COLO829 (cell line): ENCODE results near the gene WDR86.

Experiments used
- DNase-seq: peaks from one replicate; pipeline ENCODE4 v3.0.0; 2012; ENCODE audit warnings: low spot score

Gene WDR86

GRCh38 chr7:151347200-151347599 is 62.6 kb downstream of the WDR86 start:
- no peak for DNase-seq

DNA sequence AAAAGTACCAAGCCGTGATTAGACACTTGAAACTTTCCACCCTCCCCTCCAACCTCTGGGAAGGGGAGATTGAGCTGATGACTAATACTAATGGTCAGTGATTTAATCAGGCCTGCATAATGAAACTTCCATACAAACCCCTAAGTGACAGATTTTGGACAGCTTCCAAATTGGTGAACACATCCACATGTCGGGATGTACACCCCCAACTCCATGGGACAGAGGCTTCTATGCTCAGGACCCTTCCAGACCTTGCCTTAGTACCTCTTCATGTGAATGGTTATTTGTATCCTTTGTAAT is 63.4 kb downstream of the WDR86 start:
- DNase-seq, result no peak

GRCh38 chr7:151345576-151346469 is 64.0 kb downstream of the WDR86 start:
- DNase-seq, result no peak

DNA sequence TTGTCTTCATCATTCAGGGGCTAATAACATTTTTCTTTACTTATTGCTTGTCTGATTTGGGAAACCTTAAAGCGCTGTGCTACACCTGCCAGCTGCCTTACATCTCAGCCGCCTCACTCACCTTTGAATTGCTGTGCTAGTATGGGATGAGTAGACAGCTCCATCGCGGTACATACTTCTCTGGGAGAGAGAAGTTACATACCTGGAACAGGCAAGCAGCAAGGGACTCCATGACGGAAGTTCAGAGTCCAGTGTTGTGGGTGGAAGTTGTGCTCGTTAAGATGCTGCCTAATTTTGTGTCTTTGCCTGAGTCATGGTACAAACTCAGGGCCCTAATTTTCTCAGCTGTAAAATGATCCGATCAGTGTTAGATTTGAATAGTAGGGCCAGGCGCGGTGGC is 66.3 kb downstream of the WDR86 start:
- no peak for DNase-seq

DNA sequence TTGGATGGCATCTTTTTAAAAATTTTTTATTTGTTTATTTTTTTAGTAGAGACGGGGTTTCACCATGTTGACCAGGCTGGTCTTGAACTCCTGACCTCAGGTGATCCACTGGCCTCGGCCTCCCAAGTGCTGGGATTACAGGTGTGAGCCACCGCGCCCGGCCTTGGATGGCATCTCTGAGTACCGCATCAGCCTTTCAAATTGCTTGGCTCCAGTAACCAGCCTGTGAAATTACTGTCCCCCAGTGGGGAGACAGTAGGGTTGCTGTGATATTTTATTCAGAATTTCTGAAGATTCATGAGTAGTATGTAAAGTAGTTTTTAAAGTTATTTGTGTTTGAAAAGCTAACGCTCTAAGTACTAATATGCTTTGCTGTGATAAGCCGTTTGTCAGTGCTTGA is 67.0 kb downstream of the WDR86 start:
- no peak for DNase-seq

DNA sequence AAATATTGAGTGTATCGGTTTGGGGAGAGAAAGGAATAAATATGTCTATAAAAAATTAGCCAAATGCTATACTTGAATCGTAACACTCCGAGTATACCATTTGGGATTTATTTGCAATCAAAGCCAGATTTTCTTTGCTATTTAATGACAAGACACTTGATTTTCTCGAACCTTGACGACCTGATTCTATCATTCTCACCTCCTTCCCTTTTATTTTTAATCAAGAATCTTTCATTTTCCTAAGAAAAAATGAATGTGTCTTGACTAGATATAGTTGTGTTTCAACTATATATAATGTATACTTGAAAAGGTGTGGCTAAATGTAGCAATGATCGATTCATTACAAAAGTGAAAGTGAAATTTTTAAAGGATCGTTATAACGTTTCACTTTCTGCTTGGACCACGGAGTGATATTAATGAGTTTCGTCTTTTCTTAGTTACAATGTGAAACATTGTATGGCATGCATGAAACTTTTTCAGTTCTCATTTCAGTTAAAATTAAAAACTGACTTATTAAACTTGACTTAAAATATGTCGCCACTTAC is 67.7 kb downstream of the WDR86 start:
- no peak for DNase-seq

DNA sequence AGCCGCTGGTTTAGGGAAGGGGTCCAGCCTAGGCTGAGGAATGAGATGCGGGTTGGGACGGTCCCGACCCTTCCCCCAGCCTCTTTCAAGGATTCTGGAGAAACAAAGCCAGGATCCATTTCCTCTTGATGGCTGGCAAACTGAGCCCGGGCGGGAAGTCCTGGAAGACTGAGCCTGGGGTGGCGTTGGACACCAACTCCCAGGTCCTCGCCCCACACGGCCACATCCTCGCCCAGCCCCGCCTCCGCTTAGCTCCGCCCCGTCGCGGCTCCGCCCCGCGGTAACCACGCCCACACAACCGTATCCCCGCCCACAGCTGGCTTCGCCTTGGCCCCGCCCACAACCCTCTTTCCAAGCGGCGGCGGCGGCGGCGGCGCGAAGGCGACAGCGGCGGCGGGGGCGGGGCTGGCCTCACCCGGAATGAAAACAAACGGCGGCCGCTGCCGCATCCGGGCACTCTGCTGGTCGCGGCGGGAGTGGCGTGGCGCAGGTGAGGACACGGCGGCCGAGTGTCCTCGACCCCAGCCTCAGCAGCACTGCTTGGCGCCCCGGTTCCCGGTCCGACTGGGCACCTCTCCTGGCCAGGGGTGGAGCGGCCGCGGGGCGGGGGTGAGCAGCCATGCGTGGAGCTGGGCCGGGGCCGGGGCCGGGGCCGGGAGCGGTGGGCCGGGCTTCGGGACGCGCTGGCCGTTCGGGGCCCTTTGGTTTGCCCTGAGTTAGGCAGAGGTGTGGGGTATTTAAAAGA is 68.3 kb downstream of the WDR86 start, which contains the start of gene NUB1:
Gene NUB1 (plus strand): TSS at position 456 of the 745 bp plus-strand sequence. CDS start 3,538 bp downstream, outside the sequence.
- peak; percentile 71 for DNase-seq

GRCh38 chr7:151340794-151341356 is 69.0 kb downstream of the WDR86 start:
- DNase-seq, result no peak

GRCh38 chr7:151339651-151340382 is 70.0 kb downstream of the WDR86 start:
- no peak for DNase-seq

- no peak for DNase-seq
Measured at GRCh38 chr7:151338809-151339208, 71.0 kb downstream of the WDR86 start.

- DNase-seq, result no peak
Measured at GRCh38 chr7:151337346-151337745, 72.5 kb downstream of the WDR86 start.

DNA sequence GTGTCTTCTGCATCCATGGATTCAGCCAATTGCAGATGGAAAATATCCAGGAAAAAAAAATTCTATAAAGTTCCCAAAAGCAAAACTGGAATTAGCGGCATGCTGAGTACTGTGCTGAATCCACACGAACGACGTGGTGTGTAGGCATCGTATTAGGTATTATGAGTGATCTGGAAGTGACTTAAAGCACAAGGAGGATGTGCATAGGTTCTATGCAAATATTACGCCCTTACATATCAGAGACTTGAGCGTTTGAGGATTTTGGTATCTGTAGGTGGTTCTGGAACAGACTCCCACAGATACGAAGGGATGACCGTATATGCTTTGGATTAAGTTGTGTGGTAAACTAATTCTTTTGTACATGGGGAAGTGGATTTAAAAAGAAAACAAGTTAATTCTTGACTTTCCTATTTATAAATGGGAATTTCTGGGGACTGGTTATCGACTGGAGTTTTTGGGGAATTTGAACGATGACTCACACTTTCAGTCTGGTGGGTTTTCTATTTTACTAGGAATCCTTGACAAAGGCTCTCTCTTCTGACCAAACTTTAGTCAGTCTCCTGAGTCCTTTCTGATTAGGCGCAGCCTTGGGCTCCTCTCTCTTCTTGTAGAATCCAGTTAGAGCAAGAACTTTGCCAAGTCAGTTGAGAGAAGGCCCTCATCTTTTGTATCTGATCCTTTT is 73.7 kb downstream of the WDR86 start:
- no peak for DNase-seq

- DNase-seq, result no peak
Measured at GRCh38 chr7:151334628-151335027, 75.2 kb downstream of the WDR86 start.
